Measurements from ENCODE around the gene RAMP3.

- TF ChIP-seq, protein P1, sequence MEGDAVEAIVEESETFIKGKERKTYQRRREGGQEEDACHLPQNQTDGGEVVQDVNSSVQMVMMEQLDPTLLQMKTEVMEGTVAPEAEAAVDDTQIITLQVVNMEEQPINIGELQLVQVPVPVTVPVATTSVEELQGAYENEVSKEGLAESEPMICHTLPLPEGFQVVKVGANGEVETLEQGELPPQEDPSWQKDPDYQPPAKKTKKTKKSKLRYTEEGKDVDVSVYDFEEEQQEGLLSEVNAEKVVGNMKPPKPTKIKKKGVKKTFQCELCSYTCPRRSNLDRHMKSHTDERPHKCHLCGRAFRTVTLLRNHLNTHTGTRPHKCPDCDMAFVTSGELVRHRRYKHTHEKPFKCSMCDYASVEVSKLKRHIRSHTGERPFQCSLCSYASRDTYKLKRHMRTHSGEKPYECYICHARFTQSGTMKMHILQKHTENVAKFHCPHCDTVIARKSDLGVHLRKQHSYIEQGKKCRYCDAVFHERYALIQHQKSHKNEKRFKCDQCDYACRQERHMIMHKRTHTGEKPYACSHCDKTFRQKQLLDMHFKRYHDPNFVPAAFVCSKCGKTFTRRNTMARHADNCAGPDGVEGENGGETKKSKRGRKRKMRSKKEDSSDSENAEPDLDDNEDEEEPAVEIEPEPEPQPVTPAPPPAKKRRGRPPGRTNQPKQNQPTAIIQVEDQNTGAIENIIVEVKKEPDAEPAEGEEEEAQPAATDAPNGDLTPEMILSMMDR (IDR thresholded peaks at IDR 0.05) = no peak
- TF ChIP-seq FOSL2 (IDR thresholded peaks at IDR 0.05) = no peak
- no peak for TF ChIP-seq FOSL2 (CRISPR knock-in tag; IDR thresholded peaks at IDR 0.05)
- TF ChIP-seq POLR2A (IDR thresholded peaks at IDR 0.05; ENCODE audit: low read length) = no peak
These were observed 46.4 kb downstream of the RAMP3 start for GRCh38 chr7:45203936-45204445.

Measured in A549 (cell line).